DMS53 treated with DMSO at 0.1 percent for 48 hours (cell line): ENCODE results near the gene REN.

Experiments used
- DNase-seq: peaks from one replicate; lab custom pipeline; 2025; ENCODE audit not compliant: unreplicated experiment; lab: John Stamatoyannopoulos, UW

The REN gene

GRCh38 chr1:204134103-204134502 is 32.0 kb downstream of the REN start:
- no peak for DNase-seq

DNA sequence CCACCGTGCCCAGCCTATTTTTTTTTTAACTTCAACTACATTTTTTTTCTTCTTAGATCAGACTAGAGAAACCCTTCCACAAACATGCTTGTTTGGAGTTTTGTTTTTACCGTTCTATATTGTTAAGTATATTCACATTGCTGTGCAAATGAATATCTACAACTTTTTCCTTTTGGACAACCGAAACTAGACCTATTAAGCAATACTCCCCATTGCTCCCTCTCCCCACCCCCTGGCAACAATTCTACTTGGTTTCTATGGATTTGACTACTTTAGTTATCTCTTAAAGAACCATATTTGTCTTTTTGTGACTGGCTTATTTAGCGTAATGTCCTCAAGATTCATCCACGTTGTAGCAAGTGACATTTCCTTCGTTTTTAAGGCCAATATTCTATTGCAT is 33.4 kb downstream of the REN start:
- no peak for DNase-seq

DNA sequence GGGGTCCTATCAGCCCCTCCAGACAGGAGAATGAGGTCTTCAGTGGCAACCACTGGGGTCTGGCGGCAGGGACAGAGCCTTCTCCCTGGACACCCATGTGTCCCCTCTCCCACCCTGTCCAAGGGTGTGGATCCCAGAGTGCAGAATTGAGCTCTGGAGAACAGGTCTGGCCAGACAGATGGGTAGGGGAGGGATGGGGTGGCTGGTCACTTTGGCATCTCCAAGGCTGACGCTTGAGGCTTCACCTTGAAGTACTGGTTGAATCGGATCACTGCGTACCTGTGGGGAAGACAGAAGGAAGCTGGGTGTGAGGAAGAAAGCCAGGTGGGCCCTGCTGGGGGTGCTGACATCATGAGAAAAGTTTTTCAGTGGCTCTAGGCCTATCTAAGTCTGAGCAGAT is 34.2 kb downstream of the REN start:
- DNase-seq: no peak

DNA sequence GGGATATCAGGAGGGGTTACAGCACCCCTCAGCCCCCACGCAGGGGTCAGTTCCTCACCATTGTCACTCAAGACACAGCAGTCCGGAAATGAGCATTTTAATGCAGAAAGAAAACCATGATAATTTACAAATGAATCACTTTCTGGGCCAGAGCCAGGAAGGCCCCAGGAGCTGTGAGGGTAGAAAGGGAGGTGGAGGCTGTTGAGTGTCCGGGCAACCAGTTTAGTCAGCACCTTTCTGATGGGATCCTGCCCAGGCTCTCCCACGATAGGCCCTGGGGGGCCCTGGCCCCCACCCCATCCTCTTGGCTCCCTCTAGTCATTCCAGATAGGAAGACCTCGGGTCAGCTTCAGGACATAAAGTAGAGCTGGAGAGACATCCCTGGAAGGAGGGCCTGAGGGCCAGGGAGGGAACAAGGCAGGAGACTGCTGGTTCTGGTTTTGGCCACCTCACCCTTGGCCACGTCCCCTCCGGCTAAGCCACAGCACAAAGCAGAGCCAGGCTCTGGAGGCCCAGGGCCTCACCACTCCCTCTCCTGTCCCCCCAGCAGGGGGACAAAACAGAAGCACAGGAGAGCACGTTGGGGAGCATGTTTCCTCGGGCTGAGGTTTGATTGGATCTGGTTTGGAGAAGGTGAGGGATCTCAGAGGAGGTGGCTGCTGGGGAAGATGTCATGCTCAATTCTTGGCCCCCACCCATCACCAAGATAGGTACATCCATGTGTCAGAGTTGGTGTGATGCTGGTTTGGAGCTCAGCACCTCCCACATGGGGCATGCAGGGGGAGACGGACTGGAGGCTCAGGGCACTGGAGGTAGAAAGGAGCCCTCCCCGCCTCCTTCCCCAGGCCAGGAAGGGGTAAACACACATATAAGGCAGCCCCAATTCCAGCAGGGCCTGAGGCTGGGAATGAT is 34.9 kb downstream of the REN start:
- DNase-seq: no peak

DNA sequence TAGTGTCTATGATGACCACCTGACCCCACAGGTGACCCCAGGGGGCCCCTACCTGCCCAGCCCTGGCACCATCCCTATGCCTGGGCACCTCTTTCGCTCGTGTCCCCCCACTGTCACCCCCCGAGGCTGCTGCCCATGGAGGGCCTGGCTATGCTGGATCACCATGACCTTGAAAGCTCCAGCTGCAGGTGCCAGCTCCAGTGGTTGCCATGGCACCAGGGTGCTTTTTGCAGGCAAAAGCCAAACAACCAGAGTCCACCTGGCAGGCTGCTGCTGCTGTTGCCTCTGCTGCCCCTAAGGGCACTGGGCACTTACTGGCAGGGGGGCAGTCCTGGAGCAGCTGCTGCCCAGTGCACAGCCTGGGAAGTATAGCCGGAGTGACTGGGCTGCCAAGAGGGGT is 36.0 kb downstream of the REN start:
- peak; percentile 79 for DNase-seq

DNA sequence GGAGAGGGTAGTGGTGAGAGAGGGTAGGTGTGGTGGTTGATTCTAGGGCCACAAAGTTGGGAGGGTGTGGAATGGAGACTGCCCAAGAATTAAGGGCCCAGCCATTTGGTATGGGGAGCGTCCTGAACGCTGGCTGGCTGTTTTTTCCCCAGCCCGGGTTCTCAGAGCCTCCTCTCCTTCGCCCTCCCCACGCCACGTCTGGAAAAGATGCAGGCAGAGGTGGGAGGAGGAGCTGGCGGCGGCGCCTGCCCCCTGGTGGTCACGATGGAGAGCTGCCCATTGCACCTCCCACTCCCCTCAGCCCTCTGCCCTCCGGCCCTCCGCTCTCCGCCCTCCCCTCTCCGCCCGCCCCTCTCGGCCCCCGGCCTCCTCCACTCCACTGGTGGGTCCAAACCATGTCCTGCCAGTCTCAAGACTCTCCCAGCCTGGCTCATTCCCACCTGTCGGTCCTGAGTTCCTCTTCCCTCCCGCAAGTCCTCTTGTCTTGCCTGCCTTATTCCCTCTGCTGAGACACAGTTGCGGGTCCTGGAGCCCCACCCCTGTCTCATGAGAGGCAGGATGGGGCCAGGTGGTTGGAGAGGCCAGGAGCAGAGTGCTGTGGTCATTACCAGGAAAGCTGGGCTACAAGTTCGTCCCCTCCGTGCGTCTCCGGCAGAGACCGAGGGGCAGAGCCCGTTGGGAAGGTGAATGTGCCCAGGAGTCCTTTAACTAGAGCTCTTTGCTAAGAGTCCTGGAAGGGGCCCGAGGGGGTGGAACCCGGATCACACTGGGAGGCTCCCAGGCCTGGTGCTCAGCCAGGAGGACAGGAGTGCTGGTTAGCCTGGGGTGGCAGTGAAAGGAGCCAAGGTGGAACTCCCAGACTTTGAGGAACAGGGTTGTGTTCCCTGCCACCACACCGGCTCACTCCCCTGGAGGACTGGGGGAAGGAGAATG is 36.9 kb downstream of the REN start:
- DNase-seq: peak; percentile 84

DNA sequence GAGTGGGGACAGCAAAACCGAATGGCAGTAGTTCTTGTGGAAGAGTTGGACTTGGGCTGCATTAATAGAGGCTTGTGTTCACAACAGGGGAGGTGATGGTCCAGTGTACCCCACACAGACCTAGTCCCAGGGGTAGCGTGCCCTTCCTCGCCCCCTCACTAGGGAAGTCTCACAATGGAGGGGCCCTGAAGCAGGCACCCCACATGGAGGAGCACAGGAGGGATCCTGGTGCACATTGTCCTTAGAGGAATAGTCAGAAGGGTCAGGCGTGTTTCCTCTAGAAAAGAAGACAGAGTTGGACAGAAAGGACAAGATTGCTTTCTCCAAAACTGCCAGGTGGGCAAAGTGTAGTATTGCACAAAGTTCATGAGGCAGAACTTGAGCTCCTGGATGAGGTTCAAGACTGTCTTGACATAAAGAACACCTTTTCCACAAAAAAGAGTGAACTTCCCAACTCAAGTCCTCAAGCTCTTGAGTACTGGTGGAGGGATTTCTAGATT is 37.6 kb downstream of the REN start:
- no peak for DNase-seq

GRCh38 chr1:204127597-204128242 is 38.4 kb downstream of the REN start:
- DNase-seq: peak; percentile 81

DNA sequence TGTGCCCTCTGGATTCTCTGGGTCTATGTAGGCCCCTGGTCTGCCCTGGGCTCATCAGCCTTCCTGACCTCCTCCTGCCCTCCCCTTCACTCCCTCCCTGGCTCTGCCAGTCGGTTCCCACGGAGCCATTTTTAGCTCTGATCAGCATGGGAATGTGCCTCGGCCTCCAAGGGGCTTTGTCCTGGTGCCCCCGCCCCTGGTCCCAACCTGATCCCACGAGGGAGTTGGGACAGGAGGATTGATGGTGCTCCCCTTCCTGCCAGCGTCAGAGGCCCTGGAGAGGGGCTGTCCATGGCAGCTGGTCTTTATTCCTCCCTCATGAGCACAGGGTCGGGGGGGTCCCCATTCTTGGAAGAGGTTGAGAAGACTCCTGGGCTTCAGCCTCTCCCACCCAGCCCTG is 39.2 kb downstream of the REN start:
- no peak for DNase-seq

DNA sequence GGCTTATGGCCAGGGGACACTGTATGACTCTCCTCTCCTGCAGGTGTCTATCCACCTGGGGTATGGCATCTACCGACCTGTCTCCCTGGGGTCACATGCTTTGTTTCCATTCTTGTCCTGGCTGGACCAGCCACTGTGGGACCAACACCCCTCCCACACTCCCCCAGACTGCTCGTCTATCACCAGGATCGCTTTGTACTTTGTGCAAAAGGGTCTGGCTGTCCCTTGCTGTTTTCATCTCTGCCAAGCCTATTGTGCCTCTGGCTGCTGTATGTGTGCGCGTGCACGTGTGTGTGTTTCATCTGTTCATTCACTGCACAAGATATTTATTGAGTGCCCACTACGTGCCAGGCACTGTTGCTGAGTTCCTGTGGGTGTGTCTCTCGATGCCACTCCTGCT is 39.8 kb downstream of the REN start:
- no peak for DNase-seq

DNA sequence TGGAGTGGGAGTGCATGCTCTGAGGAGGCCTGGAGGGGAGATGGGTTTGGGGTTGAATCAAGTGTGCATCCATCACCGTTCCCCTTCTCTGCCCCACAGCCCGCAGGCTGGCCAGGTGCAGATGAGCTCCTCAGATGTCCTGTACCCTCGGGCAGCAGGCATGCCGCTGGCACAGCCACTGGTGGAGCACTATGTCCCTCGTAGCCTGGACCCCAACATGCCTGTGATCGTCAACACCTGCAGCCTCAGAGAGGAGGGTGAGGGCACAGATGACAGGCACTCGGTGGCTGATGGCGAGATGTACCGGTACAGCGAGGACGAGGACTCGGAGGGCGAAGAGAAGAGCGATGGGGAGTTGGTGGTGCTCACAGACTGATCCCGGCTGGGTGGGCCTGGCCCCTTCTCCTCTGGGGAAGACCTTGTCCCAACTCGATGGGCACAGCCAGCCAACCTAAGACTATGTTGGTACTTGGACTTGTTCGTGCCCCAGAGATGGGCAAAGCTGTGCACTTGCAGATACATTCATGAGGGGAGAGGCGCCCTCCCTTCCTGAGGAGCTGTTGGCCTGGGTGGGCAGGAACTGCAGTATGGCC is 40.3 kb downstream of the REN start:
- DNase-seq: no peak

DNA sequence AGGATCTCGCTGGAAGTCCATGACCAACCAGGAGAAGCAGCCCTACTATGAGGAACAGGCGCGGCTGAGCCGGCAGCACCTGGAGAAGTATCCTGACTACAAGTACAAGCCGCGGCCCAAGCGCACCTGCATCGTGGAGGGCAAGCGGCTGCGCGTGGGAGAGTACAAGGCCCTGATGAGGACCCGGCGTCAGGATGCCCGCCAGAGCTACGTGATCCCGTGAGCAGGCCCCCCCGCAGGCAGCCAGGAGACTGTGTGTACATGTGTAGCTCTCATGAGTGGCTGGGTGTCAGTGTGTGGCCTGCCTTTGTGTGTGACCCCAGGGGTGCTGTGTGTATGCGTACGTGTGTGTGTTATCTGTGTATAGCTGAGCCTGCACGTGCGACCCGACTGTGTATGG is 41.5 kb downstream of the REN start:
- DNase-seq: no peak

GRCh38 chr1:204123376-204123775 is 42.8 kb downstream of the REN start:
- DNase-seq: no peak

- no peak for DNase-seq
Observed at GRCh38 chr1:204121840-204122555, 44.1 kb downstream of the REN start.

DNA sequence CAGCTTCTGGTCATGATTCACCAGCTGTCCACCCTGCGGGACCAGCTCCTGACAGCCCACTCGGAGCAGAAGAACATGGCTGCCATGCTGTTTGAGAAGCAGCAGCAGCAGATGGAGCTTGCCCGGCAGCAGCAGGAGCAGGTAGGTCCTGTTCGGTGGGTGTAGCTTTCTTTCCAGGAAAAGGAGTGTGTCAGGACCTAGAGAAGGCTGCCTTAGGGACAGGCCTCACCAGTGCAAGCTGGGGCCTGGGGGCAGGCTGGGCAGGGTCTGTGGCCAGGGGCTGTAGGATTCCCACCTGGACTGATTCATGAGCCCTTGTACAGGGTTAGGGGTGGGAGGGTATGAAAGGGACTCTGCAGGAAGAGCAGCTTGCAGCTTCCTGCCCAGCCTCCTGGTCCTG is 49.6 kb downstream of the REN start:
- DNase-seq: no peak

GRCh38 chr1:204115116-204115515 is 51.0 kb downstream of the REN start:
- no peak for DNase-seq

- no peak for DNase-seq
Observed at GRCh38 chr1:204114606-204115005, 51.5 kb downstream of the REN start.

DNA sequence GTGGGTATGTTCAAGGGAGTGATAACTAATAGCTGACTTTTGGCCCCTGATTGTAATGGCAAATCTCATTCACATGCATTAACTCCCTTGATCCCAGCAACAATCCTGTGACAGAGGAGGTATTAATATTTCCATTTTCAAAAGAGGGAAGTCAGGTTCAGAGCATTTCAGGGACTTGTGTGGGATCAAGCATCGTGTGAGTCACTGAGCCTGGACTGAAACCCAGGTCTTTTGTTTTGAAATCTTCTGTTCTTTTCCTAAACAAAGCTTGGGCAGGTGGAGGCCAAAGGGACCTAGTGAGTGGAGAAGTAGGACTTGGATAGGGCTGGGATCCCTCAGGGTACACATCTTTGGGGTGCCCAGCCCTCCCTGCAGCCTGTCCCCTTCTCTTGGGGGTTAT is 52.2 kb downstream of the REN start:
- no peak for DNase-seq

GRCh38 chr1:204112876-204113730 is 53.0 kb downstream of the REN start:
- no peak for DNase-seq
